HCT116 (cell line): ENCODE measurements around the gene SLC9A9. TPM values are rescaled to one million over a fixed set of nuclear protein-coding genes. Genes with fewer than 3 reads are reported as not detected.

ENCODE experiments used
- ATAC-seq: fragments of 200-7000 bp; cut with Tn5 transposase; 2 replicates; pipeline ENCODE4 v1.9.1; 2020; ENCODE audit warnings: mild to moderate bottlenecking, moderate library complexity
- BruUV-seq: library from RNA; stranded (reverse); fragments of 400-500 nt; replicated peaks from 2 replicates; lab custom pipeline; 2021; lab: Mats Ljungman, UMichigan
- CTCF ChIA-PET: fragments of 300-600 bp; sonication (Branson Sonifier 250); formaldehyde crosslinking; loops from one replicate; lab custom pipeline; 2021; ENCODE audit warnings: antibody characterized with exemption; lab: Charles Lee
- POLR2A ChIA-PET: fragments of 300-600, 350-600 bp; sonication (Branson Sonifier 250); formaldehyde crosslinking; loops from one replicate; lab custom pipeline; 2021; ENCODE audit warnings: antibody characterized with exemption; lab: Charles Lee
- RAD21 ChIA-PET, 2 experiments: fragments of 300-600 bp; sonication (Branson Sonifier 250); formaldehyde crosslinking; loops; one replicate each; lab custom pipeline; 2023; ENCODE audit warnings: low total read pairs in 2 of 2; ENCODE audit not compliant: uncharacterized antibody in 2 of 2, unreplicated experiment in 2 of 2, low non-redundant PET in 1 of 2; lab: Charles Lee
- DNase-seq: peaks from one replicate; pipeline ENCODE4 v3.0.0-alpha.2; 2010; ENCODE audit warnings: low read depth, low spot score
- H2AFZ ChIP-seq: fragments of 200-600 bp; shearing (Covaris generic), sonication (generic); 2 replicates; pipeline ENCODE4 v1.6.1; 2017; ENCODE audit warnings: low read depth, mixed run types, mixed read lengths, antibody characterized with exemption, low read length; ENCODE audit not compliant: poor library complexity, severe bottlenecking
- H3K27ac ChIP-seq: 2 replicates; pipeline ENCODE4 v1.5.1; 2012; ENCODE audit warnings: low read depth, low read length
- H3K27me3 ChIP-seq: fragments of 200-600 bp; sonication (generic); 2 replicates; pipeline ENCODE4 v1.6.1; 2016; ENCODE audit warnings: mixed run types, low read length, mixed read lengths; ENCODE audit not compliant: insufficient read depth
- H3K36me3 ChIP-seq, 2 experiments: fragments of 200-500 bp in 1 of 2; fragments of 200-600 bp in 1 of 2; sonication (Bioruptor generic) in 1 of 2; sonication (generic) in 1 of 2; 2 replicates each; pipeline versions ENCODE4 v1.5.1 to v1.6.1; 2014 to 2016; ENCODE audit warnings: low read length in 2 of 2, inconsistent platforms in 1 of 2, mixed read lengths in 1 of 2, mixed run types in 1 of 2; ENCODE audit not compliant: insufficient read depth in 2 of 2, control insufficient read depth in 1 of 2
- H3K4me1 ChIP-seq, 2 experiments: fragments of 200-600 bp in 1 of 2; sonication (generic) in 1 of 2; 2 replicates each; pipeline versions ENCODE4 v1.5.1 to v1.6.1; 2012 to 2017; ENCODE audit warnings: low read length in 2 of 2, inconsistent platforms in 1 of 2, mild to moderate bottlenecking in 1 of 2, mixed read lengths in 1 of 2, mixed run types in 1 of 2, moderate library complexity in 1 of 2; ENCODE audit not compliant: insufficient read depth in 2 of 2, control insufficient read depth in 1 of 2
- H3K4me2 ChIP-seq: fragments of 200-600 bp; sonication (generic); 2 replicates; pipeline ENCODE4 v1.6.1; 2017; ENCODE audit warnings: mixed run types, low read length, mixed read lengths
- H3K4me3 ChIP-seq, 2 experiments: fragments of 200-600 bp in 1 of 2; sonication (generic) in 1 of 2; replicated peaks in 1 of 2; 2 replicates each; pipeline ENCODE4 v1.5.1; 2011 to 2016; ENCODE audit warnings: low read length in 2 of 2, control low read depth in 1 of 2, low read depth in 1 of 2, mild to moderate bottlenecking in 1 of 2, mixed read lengths in 1 of 2, mixed run types in 1 of 2
- H3K79me2 ChIP-seq: fragments of 200-600 bp; sonication (generic); 2 replicates; pipeline ENCODE4 v1.6.1; 2017; ENCODE audit warnings: mild to moderate bottlenecking, mixed run types, low read length, moderate library complexity, mixed read lengths; ENCODE audit not compliant: insufficient read depth
- H3K9ac ChIP-seq: fragments of 200-600 bp; sonication (generic); 2 replicates; pipeline ENCODE4 v1.6.1; 2016; ENCODE audit warnings: low read length, mixed read lengths
- H3K9me2 ChIP-seq: fragments of 200-600 bp; sonication (generic), shearing (Covaris generic); 2 replicates; pipeline ENCODE4 v1.6.1; 2017; ENCODE audit warnings: mixed run types, mild to moderate bottlenecking, moderate library complexity; ENCODE audit not compliant: insufficient read depth
- H3K9me3 ChIP-seq, 2 experiments: fragments of 200-500 bp in 1 of 2; fragments of 200-600 bp in 1 of 2; sonication (Bioruptor generic) in 1 of 2; sonication (generic) in 1 of 2; 2 replicates each; pipeline ENCODE4 v1.6.1; 2014 to 2017; ENCODE audit warnings: low read length in 2 of 2, mixed read lengths in 2 of 2, inconsistent platforms in 1 of 2, low read depth in 1 of 2, mild to moderate bottlenecking in 1 of 2, mixed run types in 1 of 2, moderate library complexity in 1 of 2; ENCODE audit not compliant: control insufficient read depth in 1 of 2, insufficient read depth in 1 of 2
- H4K20me1 ChIP-seq: fragments of 200-600 bp; sonication (generic), shearing (Covaris generic); 2 replicates; pipeline ENCODE4 v1.6.1; 2017; ENCODE audit warnings: mixed run types, mild to moderate bottlenecking, moderate library complexity; ENCODE audit not compliant: insufficient read depth
- JUND ChIP-seq: IDR thresholded peaks from 2 replicates; pipeline ENCODE4 v1.6.1; 2012
- POLR2AphosphoS5 ChIP-seq: IDR thresholded peaks from 2 replicates; pipeline ENCODE4 v1.6.1; 2011; ENCODE audit warnings: mild to moderate bottlenecking, low read depth, low read length, moderate library complexity
- RAD21 ChIP-seq: IDR thresholded peaks from 2 replicates; pipeline ENCODE4 v1.6.1; 2012; ENCODE audit warnings: low read depth, mild to moderate bottlenecking
- SP1 ChIP-seq: IDR thresholded peaks from 2 replicates; pipeline ENCODE4 v1.6.1; 2012; ENCODE audit warnings: low read depth
- intact Hi-C: fragments of 100-400 bp; cut with micrococcal nuclease; formaldehyde crosslinking; loops from 2 replicates; pipeline ENCODE4 v1.10.0; 2022
- total RNA-seq: library from RNA; stranded (reverse); gene quantifications from one replicate; pipeline ENCODE4 v1.2.1, GENCODE V29; 2021; ENCODE audit not compliant: unreplicated experiment
- TF ChIP-seq, protein P1 (sequence below): IDR thresholded peaks from 2 replicates; pipeline ENCODE4 v1.6.1; 2012
- TF ChIP-seq, protein P2 (sequence below), 3 experiments: fragments of 200-600 bp in 1 of 3; sonication (generic) in 1 of 3; IDR thresholded peaks in 2 of 3; conservative IDR thresholded peaks in 1 of 3; 2 replicates each; pipeline ENCODE4 v1.5.1; 2012 to 2017; ENCODE audit warnings: low read depth in 2 of 3, low read length in 2 of 3, antibody characterized with exemption in 1 of 3, borderline replicate concordance in 1 of 3, control low read depth in 1 of 3, mild to moderate bottlenecking in 1 of 3, mixed read lengths in 1 of 3, mixed run types in 1 of 3, moderate library complexity in 1 of 3; ENCODE audit not compliant: insufficient read depth in 1 of 3

The SLC9A9 gene
- total RNA-seq, 1 experiment from 2014 or later, result 0.20 TPM

DNA sequence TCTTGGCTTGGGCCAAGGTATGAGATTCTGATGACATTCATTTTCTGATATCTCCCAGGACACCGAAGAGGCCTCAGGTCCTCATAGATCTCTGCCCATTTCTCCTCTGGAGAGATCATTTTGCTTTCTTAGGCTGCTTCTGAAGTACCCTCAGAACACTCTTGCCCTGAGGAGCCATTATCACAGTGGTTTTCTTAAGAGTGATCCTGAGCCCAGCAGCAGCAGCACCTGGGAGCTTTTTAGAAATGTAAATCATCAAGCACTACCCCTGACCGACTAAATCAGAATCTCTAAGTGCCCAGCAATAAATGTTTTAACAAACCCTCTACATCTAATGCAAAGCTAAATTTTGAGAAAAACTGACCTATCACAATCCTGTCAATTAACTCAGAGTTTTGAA, 40.6 kb upstream of the SLC9A9 start (continued):
- no peak for TF ChIP-seq POLR2AphosphoS5

DNA sequence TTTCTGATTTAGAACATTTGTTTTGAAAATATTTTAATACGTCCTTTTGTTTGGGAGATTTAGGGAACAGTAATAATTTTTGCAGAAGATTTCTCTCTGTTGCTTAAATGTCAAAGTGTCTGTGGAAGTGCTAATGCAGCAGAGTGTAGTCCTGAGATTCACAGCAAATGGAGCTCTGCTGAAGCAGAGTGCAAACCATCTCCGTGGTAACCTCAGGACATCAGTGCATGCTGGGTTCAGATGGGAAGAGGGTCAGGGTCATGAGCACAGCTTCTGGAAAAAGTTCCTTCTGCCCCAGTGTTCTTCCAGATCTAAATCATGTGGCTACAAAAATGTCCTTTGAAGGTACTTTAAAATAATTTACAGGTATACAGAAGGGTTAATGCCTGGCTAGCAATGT, 39.9 kb upstream of the SLC9A9 start:
- CTCF ChIA-PET, result no interaction called here
- Histone ChIP-seq H4K20me1 (no peaks in the 10 kb centered on the region), H3K4me3 (no peak overlapping the region), H3K36me3 (no peaks in the 10 kb centered on the region), H3K9ac (no peak overlapping the region), H3K27me3 (no peaks in the 10 kb centered on the region), H3K27ac (no peak overlapping the region), H3K79me2 (no peaks in the 10 kb centered on the region), H3K9me3 (no peaks in the 10 kb centered on the region), H3K4me1 (no peaks in the 10 kb centered on the region), H2AFZ (no peak overlapping the region), H3K4me2 (no peak overlapping the region), H3K9me2 (no peaks in the 10 kb centered on the region)
- DNase-seq, result no peak
- RAD21 ChIA-PET, result no interaction called here
- intact Hi-C loops, result no loop called here
- BruUV-seq, result no TSS peak
- POLR2A ChIA-PET, result no interaction called here
- ATAC-seq, result no peak
- TF ChIP-seq, protein P1, sequence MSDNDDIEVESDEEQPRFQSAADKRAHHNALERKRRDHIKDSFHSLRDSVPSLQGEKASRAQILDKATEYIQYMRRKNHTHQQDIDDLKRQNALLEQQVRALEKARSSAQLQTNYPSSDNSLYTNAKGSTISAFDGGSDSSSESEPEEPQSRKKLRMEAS, result no peak
- TF ChIP-seq SP1 (no peak), RAD21 (no peak), JUND (no peak)

- Histone ChIP-seq H3K9ac (no peak overlapping the region), H3K4me3 (no peak overlapping the region), H3K4me1 (no peaks in the 10 kb centered on the region), H3K36me3 (no peaks in the 10 kb centered on the region), H3K27ac (no peak overlapping the region), H2AFZ (no peak overlapping the region), H3K9me2 (no peaks in the 10 kb centered on the region), H3K4me2 (no peak overlapping the region), H4K20me1 (no peaks in the 10 kb centered on the region), H3K27me3 (no peaks in the 10 kb centered on the region), H3K9me3 (no peaks in the 10 kb centered on the region), H3K79me2 (no peaks in the 10 kb centered on the region)
- TF ChIP-seq, protein P2, sequence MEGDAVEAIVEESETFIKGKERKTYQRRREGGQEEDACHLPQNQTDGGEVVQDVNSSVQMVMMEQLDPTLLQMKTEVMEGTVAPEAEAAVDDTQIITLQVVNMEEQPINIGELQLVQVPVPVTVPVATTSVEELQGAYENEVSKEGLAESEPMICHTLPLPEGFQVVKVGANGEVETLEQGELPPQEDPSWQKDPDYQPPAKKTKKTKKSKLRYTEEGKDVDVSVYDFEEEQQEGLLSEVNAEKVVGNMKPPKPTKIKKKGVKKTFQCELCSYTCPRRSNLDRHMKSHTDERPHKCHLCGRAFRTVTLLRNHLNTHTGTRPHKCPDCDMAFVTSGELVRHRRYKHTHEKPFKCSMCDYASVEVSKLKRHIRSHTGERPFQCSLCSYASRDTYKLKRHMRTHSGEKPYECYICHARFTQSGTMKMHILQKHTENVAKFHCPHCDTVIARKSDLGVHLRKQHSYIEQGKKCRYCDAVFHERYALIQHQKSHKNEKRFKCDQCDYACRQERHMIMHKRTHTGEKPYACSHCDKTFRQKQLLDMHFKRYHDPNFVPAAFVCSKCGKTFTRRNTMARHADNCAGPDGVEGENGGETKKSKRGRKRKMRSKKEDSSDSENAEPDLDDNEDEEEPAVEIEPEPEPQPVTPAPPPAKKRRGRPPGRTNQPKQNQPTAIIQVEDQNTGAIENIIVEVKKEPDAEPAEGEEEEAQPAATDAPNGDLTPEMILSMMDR (IDR thresholded peaks at IDR 0.05 in 2 of 3, conservative IDR thresholded peaks at IDR 0.05 in 1 of 3; ENCODE audit: borderline replicate concordance in 1 of 3, insufficient read depth in 1 of 3, low read depth in 2 of 3, low read length in 2 of 3), result peak; percentile 27 to 83 (median 76); a peak in 5 of 6 replicates
- peak; percentile 58 for TF ChIP-seq RAD21
- TF ChIP-seq, protein P1, result no peak
- ATAC-seq, result peak; percentile 96
- no TSS peak for BruUV-seq
- RAD21 ChIA-PET, result no interaction called here
- POLR2A ChIA-PET, result no interaction called here
- CTCF ChIA-PET, result interaction anchor here (1.0 to 1.9 kb wide), 6 partner anchors 8 to 1882 kb away, joined by 3 to 6 read pairs (median 4); no protein-coding TSS in a partner anchor
- DNase-seq, result peak; percentile 16
- intact Hi-C loops, result no loop called here
Observed at GRCh38 chr3:143885780-143886427, 37.6 kb upstream of the SLC9A9 start.
